BE2C (cell line): ENCODE data around the gene PPIF.

Experiments used
- DNase-seq: peaks from one replicate; pipeline ENCODE4 v3.0.0-alpha.2; 2020
- H3K27me3 ChIP-seq: fragments of 250-450 bp; sonication (Bioruptor Pico); 2 replicates; pipeline ENCODE4 v1.5.1; 2020; ENCODE audit warnings: mild to moderate bottlenecking
- H3K36me3 ChIP-seq: fragments of 250-450 bp; sonication (Bioruptor Pico); 2 replicates; pipeline ENCODE4 v1.5.1; 2020; ENCODE audit warnings: mild to moderate bottlenecking
- H3K4me1 ChIP-seq: fragments of 250-450 bp; sonication (Bioruptor Pico); 2 replicates; pipeline ENCODE4 v1.5.1; 2020
- H3K4me3 ChIP-seq: 2 replicates; pipeline ENCODE4 v1.5.1; 2011; ENCODE audit warnings: low read depth, low read length
- H3K9me3 ChIP-seq: fragments of 250-450 bp; sonication (Bioruptor Pico); 2 replicates; pipeline ENCODE4 v1.5.1; 2020
- TF ChIP-seq, protein P1 (sequence below): IDR thresholded peaks from 2 replicates; pipeline ENCODE4 v1.5.1; 2012; ENCODE audit warnings: mild to moderate bottlenecking, low read depth, low read length

Gene PPIF

DNA sequence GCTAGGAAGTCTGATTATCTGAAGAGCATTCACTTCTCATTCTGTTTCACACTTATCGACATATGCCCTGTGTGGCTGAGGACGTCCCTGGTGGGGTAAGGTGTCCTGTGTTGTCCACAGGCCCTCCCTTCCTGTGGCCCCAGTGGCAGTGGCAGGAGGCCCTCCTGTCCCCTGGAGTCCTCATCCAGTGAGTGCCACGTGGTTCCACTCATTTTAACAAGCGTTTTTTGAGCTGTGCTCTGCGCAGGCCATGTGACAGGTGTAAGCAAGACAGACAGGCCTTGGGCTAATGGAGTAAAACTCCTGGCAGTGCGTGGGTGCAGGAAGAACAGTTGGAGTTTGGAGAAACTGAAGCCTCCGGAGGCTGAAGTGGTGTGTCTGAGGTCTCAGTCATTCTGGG, 39.3 kb upstream of the PPIF start:
- Histone ChIP-seq H3K27me3 (no peaks in the 10 kb centered on the region), H3K4me1 (peaks cover 15% of the 10 kb centered on the region), H3K9me3 (no peaks in the 10 kb centered on the region), H3K36me3 (peaks cover 97% of the 10 kb centered on the region), H3K4me3 (no peak overlapping the region)
- TF ChIP-seq, protein P1, sequence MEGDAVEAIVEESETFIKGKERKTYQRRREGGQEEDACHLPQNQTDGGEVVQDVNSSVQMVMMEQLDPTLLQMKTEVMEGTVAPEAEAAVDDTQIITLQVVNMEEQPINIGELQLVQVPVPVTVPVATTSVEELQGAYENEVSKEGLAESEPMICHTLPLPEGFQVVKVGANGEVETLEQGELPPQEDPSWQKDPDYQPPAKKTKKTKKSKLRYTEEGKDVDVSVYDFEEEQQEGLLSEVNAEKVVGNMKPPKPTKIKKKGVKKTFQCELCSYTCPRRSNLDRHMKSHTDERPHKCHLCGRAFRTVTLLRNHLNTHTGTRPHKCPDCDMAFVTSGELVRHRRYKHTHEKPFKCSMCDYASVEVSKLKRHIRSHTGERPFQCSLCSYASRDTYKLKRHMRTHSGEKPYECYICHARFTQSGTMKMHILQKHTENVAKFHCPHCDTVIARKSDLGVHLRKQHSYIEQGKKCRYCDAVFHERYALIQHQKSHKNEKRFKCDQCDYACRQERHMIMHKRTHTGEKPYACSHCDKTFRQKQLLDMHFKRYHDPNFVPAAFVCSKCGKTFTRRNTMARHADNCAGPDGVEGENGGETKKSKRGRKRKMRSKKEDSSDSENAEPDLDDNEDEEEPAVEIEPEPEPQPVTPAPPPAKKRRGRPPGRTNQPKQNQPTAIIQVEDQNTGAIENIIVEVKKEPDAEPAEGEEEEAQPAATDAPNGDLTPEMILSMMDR = no peak
- no peak for DNase-seq

GRCh38 chr10:79308969-79309665, 38.2 kb upstream of the PPIF start:
- Histone ChIP-seq H3K9me3 (no peaks in the 10 kb centered on the region), H3K36me3 (peaks cover 97% of the 10 kb centered on the region), H3K4me1 (peaks cover 16% of the 10 kb centered on the region), H3K27me3 (no peaks in the 10 kb centered on the region), H3K4me3 (no peak overlapping the region)
- DNase-seq = peak; percentile 5
- TF ChIP-seq, protein P1 = no peak

DNA sequence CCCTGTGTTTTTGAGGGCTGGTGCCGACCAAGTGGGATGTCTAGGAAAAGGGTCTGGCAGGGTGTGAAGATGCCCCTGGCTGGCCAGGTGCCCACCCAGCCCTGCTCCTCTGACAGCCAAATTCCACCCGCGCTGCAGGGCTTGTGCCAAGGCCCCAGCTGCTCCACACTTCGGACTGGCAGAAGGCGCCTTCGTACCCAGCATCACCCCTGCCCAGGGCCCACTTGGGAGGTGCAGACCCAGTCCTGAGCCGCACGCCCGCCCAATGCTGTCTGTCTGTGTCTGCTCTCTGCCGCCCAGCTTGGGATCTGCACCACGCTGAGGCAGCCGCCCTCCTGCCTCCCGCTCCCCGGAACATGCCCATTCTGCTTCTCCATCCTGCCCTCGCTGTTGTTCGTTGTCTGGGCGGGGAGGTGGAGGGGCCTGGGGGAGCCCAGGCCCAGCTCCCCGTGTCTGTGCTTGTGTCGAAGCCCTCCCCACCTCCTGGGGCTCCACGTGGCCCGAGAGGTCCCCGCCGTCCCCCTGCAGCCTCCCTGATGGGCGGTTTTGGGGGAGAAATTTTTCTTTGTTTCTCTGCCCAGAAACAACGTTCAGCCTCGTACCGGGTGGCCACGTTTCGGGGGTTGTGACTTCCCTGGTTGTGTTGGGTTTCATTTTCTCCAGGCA, 36.9 kb upstream of the PPIF start:
- no peaks in the 10 kb centered on the region for H3K9me3 ChIP-seq
- TF ChIP-seq, protein P1 = no peak
- H3K27me3 ChIP-seq = no peaks in the 10 kb centered on the region
- peaks cover 19% of the 10 kb centered on the region for H3K4me1 ChIP-seq
- no peak for DNase-seq
- peaks cover 97% of the 10 kb centered on the region for H3K36me3 ChIP-seq
- H3K4me3 ChIP-seq = no peak overlapping the region

- TF ChIP-seq, protein P1 = no peak
- Histone ChIP-seq H3K27me3 (no peaks in the 10 kb centered on the region), H3K36me3 (peaks cover 91% of the 10 kb centered on the region), H3K4me3 (no peak overlapping the region), H3K9me3 (no peaks in the 10 kb centered on the region), H3K4me1 (peaks cover 19% of the 10 kb centered on the region)
- DNase-seq = no peak
Observed at GRCh38 chr10:79310911-79311573, 36.2 kb upstream of the PPIF start.

GRCh38 chr10:79311581-79312407, 35.5 kb upstream of the PPIF start:
- Histone ChIP-seq H3K4me1 (peaks cover 23% of the 10 kb centered on the region), H3K9me3 (no peaks in the 10 kb centered on the region), H3K36me3 (peaks cover 84% of the 10 kb centered on the region), H3K27me3 (no peaks in the 10 kb centered on the region), H3K4me3 (no peak overlapping the region)
- no peak for DNase-seq
- TF ChIP-seq, protein P1 = no peak
